Right cardiac atrium (tissue), 5 donors: Measurements from ENCODE around the gene HSP90B1. TPM values are rescaled to one million over a fixed set of nuclear protein-coding genes. Genes with fewer than 3 reads are reported as not detected.

Source experiments
- ATAC-seq, 2 donors: fragments of 200-7000 bp; cut with Tn5 transposase; one replicate each; pipeline versions ENCODE4 v1.8.0 to v1.9.1; 2020; ENCODE audit warnings: moderate library complexity in 2 of 2, mild to moderate bottlenecking in 1 of 2
- DNase-seq, 3 donors: peaks; one replicate each; pipeline ENCODE4 v3.0.0-alpha.2; 2020
- H3K27ac ChIP-seq: one replicate; pipeline ENCODE4 v1.5.1; 2013; ENCODE audit warnings: mild to moderate bottlenecking, low read length, control low read depth, moderate library complexity
- H3K27me3 ChIP-seq: one replicate; pipeline ENCODE4 v1.6.1; 2013; ENCODE audit not compliant: control insufficient read depth, insufficient read depth
- H3K4me1 ChIP-seq: one replicate; pipeline ENCODE4 v1.6.1; 2013; ENCODE audit warnings: low read length; ENCODE audit not compliant: control insufficient read depth, insufficient read depth
- H3K4me3 ChIP-seq: one replicate; pipeline ENCODE4 v1.5.1; 2013; ENCODE audit warnings: low read length, control low read depth
- H3K9me3 ChIP-seq: one replicate; pipeline ENCODE4 v1.6.1; 2013; ENCODE audit warnings: low read length; ENCODE audit not compliant: control insufficient read depth
- WGBS: extraction: QIAGEN DNeasy Blood & Tissue Kit; methylation state at CpG from one replicate; pipeline ENCODE4 v1.1.7; 2013; 5-methylcytosine and 5-hydroxymethylcytosine counted together
- intact Hi-C, 4 donors: fragments of 100-400 bp; cut with DNase I; formaldehyde crosslinking; loops; one replicate each; pipeline versions ENCODE4 v1.11.0 to v1.14.0; 2022 to 2023
- polyA plus RNA-seq: library from polyadenylated mRNA; stranded (reverse); fragments of 200-250 nt; gene quantifications from one replicate; pipeline ENCODE4 v1.2.3, GENCODE V29; 2013
- total RNA-seq, 4 donors: library from RNA; stranded (reverse); fragmentation: NEBNext Ultra II Directional; extraction: Animal tissue kit (Norgen Biotek cat#: 25700); gene quantifications; one replicate each; pipeline ENCODE4 v1.2.1, GENCODE V29; 2021
- donor health status: healthy with polysubstance abuse.
- donor health status: DM: no; HTN: yes; CAD: no.
- donor health status: DM: no; HTN: no; CAD: no.
- donor health status: DM: no; HTN: yes; CAD: no; lungs with severe emphysema.
- donor health status: DM: yes; HTN: yes; CAD: no.

HSP90B1 gene
- total and polyA plus RNA-seq, 5 donors: 292 to 625 (median 423) TPM

- no peaks in the 10 kb centered on the region for H3K27me3 ChIP-seq
- peaks cover 5% of the 10 kb centered on the region for H3K4me1 ChIP-seq
- peak overlapping the region; percentile 83 for H3K27ac ChIP-seq
- WGBS: 93% methylated on average over 7 of the region's 7 CpGs
- H3K9me3 ChIP-seq: no peaks in the 10 kb centered on the region
- H3K4me3 ChIP-seq: peak overlapping the region; percentile 68
- DNase-seq (no peak), ATAC-seq (no peak)
- intact Hi-C loops: loop anchor here in 1 of 4 donors (5.0 kb wide), 1 partner anchor 104 kb away; the partner anchor contains the start of gene HCFC2
Observed at GRCh38 chr12:103957865-103958388, 27.7 kb downstream of the HSP90B1 start.

GRCh38 chr12:103958621-103959020 is 28.4 kb downstream of the HSP90B1 start:
- intact Hi-C loops: loop anchor here in 1 of 4 donors (5.0 kb wide), 1 partner anchor 104 kb away; the partner anchor contains the start of gene HCFC2
- DNase-seq (no peak), ATAC-seq (no peak)
- no peaks in the 10 kb centered on the region for H3K9me3 ChIP-seq
- no peak overlapping the region for H3K4me3 ChIP-seq
- 78% methylated on average over 1 of the region's 1 CpG for WGBS
- no peaks in the 10 kb centered on the region for H3K27me3 ChIP-seq
- peaks cover 5% of the 10 kb centered on the region for H3K4me1 ChIP-seq
- no peak overlapping the region for H3K27ac ChIP-seq

DNA sequence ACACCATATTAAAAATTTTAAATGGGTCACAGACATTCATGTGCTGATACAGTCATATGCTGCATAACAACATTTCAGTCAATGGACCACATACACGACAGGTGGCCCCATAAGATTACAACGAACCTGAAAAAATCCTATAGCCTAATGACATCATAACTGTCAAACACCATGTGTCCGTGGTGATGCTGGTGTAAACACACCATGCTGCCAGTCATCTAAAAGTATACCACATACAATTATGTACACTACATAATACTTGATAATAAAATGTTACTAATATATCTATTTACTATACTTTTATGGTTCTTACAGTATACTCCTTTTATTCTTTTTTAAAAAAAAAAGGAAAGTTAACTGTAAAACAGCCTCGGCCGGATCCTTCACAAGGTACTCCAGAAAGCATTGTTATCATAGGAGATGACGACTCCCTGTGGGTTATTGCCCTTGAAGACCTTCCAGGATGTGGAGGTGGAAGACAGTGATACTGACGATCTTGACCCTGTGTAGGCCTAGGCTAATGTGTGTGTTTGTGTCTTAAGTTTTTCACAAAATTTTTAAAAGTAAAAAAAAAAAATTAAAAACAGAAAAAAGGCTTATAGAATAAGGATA is 30.5 kb downstream of the HSP90B1 start:
- DNase-seq (no peak), ATAC-seq (no peak)
- Histone ChIP-seq H3K9me3 (no peaks in the 10 kb centered on the region), H3K4me3 (no peak overlapping the region), H3K27me3 (no peaks in the 10 kb centered on the region), H3K4me1 (peaks cover 9% of the 10 kb centered on the region), H3K27ac (no peak overlapping the region)
- 55% methylated on average over 7 of the region's 7 CpGs for WGBS
- intact Hi-C loops: loop anchor here in 2 of 4 donors (10.0 kb wide), 2 partner anchors 104 to 154 kb away; partner anchors contain the start of gene HCFC2 (in 2 of the 2)

DNA sequence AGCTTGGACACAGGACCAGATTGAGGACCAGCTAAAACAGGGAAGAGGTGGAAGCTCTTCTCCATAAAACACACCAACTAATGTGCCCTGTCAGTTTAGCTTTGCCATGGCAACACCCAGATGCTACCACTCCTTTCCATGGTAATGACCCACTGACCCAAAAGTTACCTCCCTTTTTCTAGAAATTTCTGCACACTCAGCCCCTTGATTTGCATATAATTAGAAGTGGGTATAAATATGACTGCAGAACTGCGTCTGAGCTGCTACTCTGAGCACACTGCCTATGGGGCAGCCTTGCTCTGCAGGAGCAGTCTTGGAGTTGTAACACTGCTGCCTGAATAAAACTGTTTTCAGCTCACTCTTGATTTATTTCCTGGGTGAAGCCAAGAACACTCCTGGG is 32.3 kb downstream of the HSP90B1 start:
- Histone ChIP-seq H3K4me1 (peaks cover 5% of the 10 kb centered on the region), H3K27me3 (no peaks in the 10 kb centered on the region), H3K27ac (no peak overlapping the region), H3K4me3 (no peak overlapping the region), H3K9me3 (no peaks in the 10 kb centered on the region)
- WGBS: 42% methylated on average over 1 of the region's 1 CpG
- intact Hi-C loops: loop anchor here in 2 of 4 donors (10.0 kb wide), 2 partner anchors 102 to 152 kb away; partner anchors contain the start of gene HCFC2 (in 2 of the 2)
- DNase-seq: no peak
- no peak for ATAC-seq

DNA sequence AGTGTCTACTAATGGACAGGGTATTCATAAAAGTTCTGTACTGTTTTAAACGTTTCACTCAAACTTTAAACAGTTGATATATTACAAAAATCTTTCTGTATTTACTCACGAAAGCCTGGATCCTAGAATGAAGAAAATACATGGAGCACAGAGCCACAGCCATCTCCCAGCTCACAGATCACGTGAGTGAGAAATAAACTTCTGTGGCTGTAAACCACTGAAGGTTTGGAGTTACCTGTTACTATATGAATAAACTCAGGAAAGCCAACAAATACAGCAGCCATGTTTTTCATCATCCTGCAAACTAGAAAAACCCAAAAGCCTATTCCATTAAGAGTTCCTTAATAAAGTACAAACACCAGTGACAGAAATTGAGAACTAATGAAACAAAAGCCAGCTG is 34.6 kb downstream of the HSP90B1 start:
- Histone ChIP-seq H3K27ac (no peak overlapping the region), H3K4me1 (peaks cover 5% of the 10 kb centered on the region), H3K4me3 (peak overlapping the region; percentile 81), H3K9me3 (no peaks in the 10 kb centered on the region), H3K27me3 (no peaks in the 10 kb centered on the region)
- DNase-seq: no peak
- no peak for ATAC-seq
- WGBS: 16% methylated on average over 3 of the region's 3 CpGs
- intact Hi-C loops: loop anchor here in 2 of 4 donors (10.0 kb wide), 2 partner anchors 100 to 150 kb away; partner anchors contain the start of gene HCFC2 (in 2 of the 2)

DNA sequence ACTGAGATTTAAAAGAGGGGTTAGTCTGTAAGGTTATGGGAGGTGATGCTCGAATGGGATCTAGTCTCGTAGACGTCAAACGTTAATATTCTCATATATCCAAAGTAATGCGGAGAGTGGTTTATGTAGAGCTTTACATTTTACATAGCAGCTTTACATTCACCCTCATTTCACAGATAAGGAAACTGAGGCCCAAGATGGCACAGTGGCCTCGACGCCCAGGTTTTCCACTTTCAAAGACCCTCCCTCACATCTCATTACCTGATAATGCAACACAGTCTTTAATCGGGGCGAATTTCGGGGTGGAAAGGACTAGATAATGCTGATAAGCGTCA is 35.0 kb downstream of the HSP90B1 start:
- H3K4me3 ChIP-seq: peak overlapping the region; percentile 81
- under 1% methylated on average over 11 of the region's 11 CpGs for WGBS
- peak overlapping the region; percentile 91 for H3K27ac ChIP-seq
- intact Hi-C loops: loop anchor here in 2 of 4 donors (10.0 kb wide), 2 partner anchors 100 to 150 kb away; partner anchors contain the start of gene HCFC2 (in 2 of the 2)
- H3K27me3 ChIP-seq: no peaks in the 10 kb centered on the region
- no peaks in the 10 kb centered on the region for H3K9me3 ChIP-seq
- DNase-seq (no peak), ATAC-seq (no peak)
- peaks cover 5% of the 10 kb centered on the region for H3K4me1 ChIP-seq

DNA sequence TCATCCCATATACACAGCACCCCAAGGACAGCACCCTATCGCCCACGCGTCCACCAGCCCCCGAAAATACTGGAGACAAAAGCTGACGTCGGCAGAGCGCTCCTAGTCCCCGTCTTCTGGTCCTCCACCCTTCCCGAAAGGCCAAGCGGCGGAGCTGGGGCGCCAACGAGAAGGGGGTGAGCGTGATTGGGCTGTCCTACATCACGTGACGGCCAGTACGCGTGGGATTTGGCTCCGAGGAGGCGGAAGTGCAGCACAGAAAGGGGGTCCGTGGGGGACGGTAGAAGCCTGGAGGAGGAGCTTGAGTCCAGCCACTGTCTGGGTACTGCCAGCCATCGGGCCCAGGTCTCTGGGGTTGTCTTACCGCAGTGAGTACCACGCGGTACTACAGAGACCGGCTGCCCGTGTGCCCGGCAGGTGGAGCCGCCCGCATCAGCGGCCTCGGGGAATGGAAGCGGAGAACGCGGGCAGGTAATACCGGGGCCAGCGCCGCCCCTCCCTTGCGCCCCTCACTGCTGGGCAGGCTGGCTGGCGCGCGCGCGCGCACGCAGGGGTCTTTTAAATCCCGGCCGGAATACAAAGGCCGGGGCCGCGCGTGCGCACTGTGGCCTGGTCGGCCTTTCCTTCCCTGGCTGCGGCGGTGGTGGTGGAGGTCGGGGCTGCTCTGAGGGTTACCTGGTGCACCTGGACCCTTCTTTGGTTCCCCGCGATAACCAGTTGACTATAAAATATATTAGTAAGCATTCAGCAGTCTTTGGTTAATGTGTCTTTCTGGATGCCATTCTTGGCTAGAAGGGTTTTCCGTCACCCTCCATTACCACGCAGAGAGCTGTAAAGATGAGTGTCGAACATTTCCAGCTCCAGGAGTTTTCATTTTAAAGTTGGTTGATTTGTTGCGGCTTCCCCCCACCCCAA is 35.6 kb downstream of the HSP90B1 start, which contains the start of gene TDG:
Gene TDG, plus strand, starts transcription at position 283 of the 915 bp plus-strand sequence. Its CDS starts 166 bp downstream, at position 449.
- intact Hi-C loops: loop anchor here in 2 of 4 donors (10.0 kb wide), 2 partner anchors 99 to 149 kb away; partner anchors contain the start of gene HCFC2 (in 2 of the 2)
- peak within 1 kb of the TSS; percentile 92 for H3K27ac ChIP-seq
- peak within 1 kb of the TSS; percentile 81 for H3K4me3 ChIP-seq
- no peaks in the 10 kb centered on the region for H3K27me3 ChIP-seq
- DNase-seq: peak; percentile 99
- H3K9me3 ChIP-seq: no peaks in the 10 kb centered on the region
- ATAC-seq: peak; percentile 99
- H3K4me1 ChIP-seq: peaks cover 5% of the 10 kb centered on the region
- WGBS: 6% methylated on average over 64 of the region's 64 CpGs

DNA sequence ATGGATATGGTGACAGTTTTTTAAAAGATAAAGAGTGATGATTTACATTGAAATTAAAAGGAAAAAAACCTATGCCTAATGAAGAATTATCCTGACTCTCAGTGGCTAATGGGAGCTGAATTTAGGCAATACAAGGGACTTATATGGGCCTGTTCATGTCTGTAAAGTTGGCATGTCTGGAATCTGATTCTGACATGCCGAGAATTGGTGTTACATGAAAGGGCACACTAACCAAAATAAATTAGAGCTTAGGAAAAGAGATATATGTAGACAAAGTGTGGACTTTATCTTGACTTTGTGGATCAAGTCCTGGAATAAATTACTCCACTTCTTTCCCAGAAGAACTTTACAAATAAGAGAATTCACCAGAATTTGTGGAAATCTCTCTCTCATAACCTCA is 36.5 kb downstream of the HSP90B1 start:
- ATAC-seq (no peak), DNase-seq (no peak)
- Histone ChIP-seq H3K4me3 (peak overlapping the region; percentile 81), H3K9me3 (no peaks in the 10 kb centered on the region), H3K27ac (no peak overlapping the region), H3K4me1 (peaks cover 5% of the 10 kb centered on the region), H3K27me3 (no peaks in the 10 kb centered on the region)
- intact Hi-C loops: loop anchor here in 2 of 4 donors (10.0 kb wide), 2 partner anchors 98 to 148 kb away; partner anchors contain the start of gene HCFC2 (in 2 of the 2)
- 20% methylated on average over 1 of the region's 1 CpG for WGBS

DNA sequence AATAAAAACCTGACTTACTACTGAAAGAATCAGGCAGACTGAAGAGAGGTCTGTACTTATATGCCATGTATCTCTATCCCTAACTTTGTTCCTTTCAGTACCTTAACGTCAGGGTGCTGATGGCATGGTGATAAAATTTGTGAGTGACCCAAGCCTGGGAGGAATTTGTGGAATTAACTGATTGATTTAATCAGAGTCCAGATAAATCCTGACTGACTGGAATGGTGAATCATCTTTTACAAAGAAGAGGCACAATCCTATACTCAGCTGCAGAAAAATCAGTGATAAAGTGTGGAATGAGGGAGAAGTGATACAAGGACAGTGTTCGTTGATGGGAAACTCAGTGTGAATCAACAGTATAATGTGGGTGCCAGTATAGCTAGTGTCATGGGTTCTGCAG is 39.2 kb downstream of the HSP90B1 start:
- intact Hi-C loops: loop anchor here in 2 of 4 donors (10.0 kb wide), 2 partner anchors 95 to 145 kb away; partner anchors contain the start of gene HCFC2 (in 2 of the 2)
- Histone ChIP-seq H3K4me3 (no peak overlapping the region), H3K27me3 (no peaks in the 10 kb centered on the region), H3K9me3 (no peaks in the 10 kb centered on the region), H3K4me1 (peaks cover 2% of the 10 kb centered on the region), H3K27ac (no peak overlapping the region)
- ATAC-seq (no peak), DNase-seq (no peak)
- 41% methylated on average over 2 of the region's 2 CpGs for WGBS

DNA sequence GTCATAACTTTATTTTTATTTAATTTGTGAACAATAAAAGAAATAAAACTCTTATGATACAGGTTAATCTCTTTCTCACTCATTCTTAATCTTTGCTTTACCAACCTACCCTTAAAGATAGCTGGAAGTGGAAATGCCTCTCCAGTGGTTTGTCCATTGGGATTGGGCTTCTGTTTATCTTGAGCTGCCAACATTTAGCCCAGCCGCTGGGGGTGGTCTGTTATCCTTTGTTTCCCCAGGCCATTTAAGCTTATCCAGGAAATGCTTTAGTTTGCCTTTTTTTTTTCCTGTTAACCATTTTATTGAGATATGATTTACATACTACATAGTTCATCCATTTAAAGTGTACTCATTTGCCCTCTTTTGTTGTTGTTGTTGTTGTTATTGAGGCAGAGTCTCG is 43.7 kb downstream of the HSP90B1 start:
- DNase-seq (no peak), ATAC-seq (no peak)
- Histone ChIP-seq H3K27me3 (no peaks in the 10 kb centered on the region), H3K4me1 (no peaks in the 10 kb centered on the region), H3K9me3 (no peaks in the 10 kb centered on the region), H3K27ac (no peak overlapping the region), H3K4me3 (no peak overlapping the region)
- WGBS: 56% methylated on average over 2 of the region's 2 CpGs
- intact Hi-C loops: no loop called here
